Kidney (tissue), 14 donors: Measurements from ENCODE around the gene ZFAND3. TPM values are rescaled to one million over a fixed set of nuclear protein-coding genes. Genes with fewer than 3 reads are reported as not detected.

Experiments used
- DNase-seq, 5 donors: peaks; one replicate each; pipeline ENCODE4 v3.0.0-alpha.2; 2013 to 2020
- FAIRE-seq: peaks from 2 replicates; lab custom pipeline; 2012; peaks lifted over from hg19 to GRCh38; lab: Jason Lieb, UNC
- H3K27ac ChIP-seq, 2 donors: one replicate each; pipeline ENCODE4 v1.7.0; 2013; ENCODE audit warnings: low read depth in 2 of 2, low read length in 2 of 2, inconsistent platforms in 1 of 2
- H3K27me3 ChIP-seq: one replicate; pipeline ENCODE4 v1.7.1; 2013; ENCODE audit warnings: low read length, inconsistent platforms; ENCODE audit not compliant: control insufficient read depth, insufficient read depth
- H3K36me3 ChIP-seq, 3 donors: one replicate each; pipeline versions ENCODE4 v1.7.0 to v1.7.1; 2013; ENCODE audit warnings: low read length in 3 of 3, control low read depth in 1 of 3, inconsistent platforms in 1 of 3; ENCODE audit not compliant: insufficient read depth in 3 of 3, control insufficient read depth in 2 of 3
- H3K4me1 ChIP-seq, 3 donors: one replicate each; pipeline versions ENCODE4 v1.7.0 to v1.7.1; 2013; ENCODE audit warnings: low read length in 3 of 3, inconsistent platforms in 1 of 3, low read depth in 1 of 3; ENCODE audit not compliant: control insufficient read depth in 2 of 3, insufficient read depth in 2 of 3
- H3K4me3 ChIP-seq, 3 donors: one replicate each; pipeline versions ENCODE4 v1.7.0 to v1.8.1; 2013; ENCODE audit warnings: low read length in 3 of 3, control low read depth in 1 of 3, inconsistent platforms in 1 of 3
- H3K9ac ChIP-seq, 3 donors: one replicate each; pipeline versions ENCODE4 v1.7.0 to v1.7.1; 2013; ENCODE audit warnings: low read length in 3 of 3, control low read depth in 1 of 3, inconsistent platforms in 1 of 3
- H3K9me3 ChIP-seq, 3 donors: one replicate each; pipeline versions ENCODE4 v1.7.0 to v1.7.1; 2013; ENCODE audit warnings: low read length in 3 of 3, control low read depth in 1 of 3, inconsistent platforms in 1 of 3; ENCODE audit not compliant: control insufficient read depth in 2 of 3, insufficient read depth in 1 of 3
- intact Hi-C: fragments of 100-400 bp; cut with DNase I; formaldehyde crosslinking; loops from one replicate; pipeline ENCODE4 v1.11.1; 2022
- polyA plus RNA-seq: library from polyadenylated mRNA; stranded (reverse); fragments of 350-450 nt; fragmentation: Illumina TruSeq; extraction: RNeasy Lipid Tissue Mini Kit (QIAGEN cat#74804); gene quantifications from one replicate; pipeline ENCODE4 v1.2.3, GENCODE V29; 2014; ENCODE audit warnings: low read depth, low replicate concordance; ENCODE audit not compliant: insufficient read depth
- total RNA-seq: library from RNA; stranded (reverse); fragmentation: NEBNext Ultra II Directional; extraction: Animal tissue kit (Norgen Biotek cat#: 25700); gene quantifications from one replicate; pipeline ENCODE4 v1.2.1, GENCODE V29; 2021
- TF ChIP-seq, protein P1 (sequence below): IDR thresholded peaks from 3 replicates; pipeline ENCODE4 v1.5.1; 2012; ENCODE audit warnings: mild to moderate bottlenecking, moderate library complexity, borderline replicate concordance; ENCODE audit not compliant: insufficient read depth; ENCODE audit errors: extremely low read depth
- donor health status: control.
- donor health status: control.
- donor health status: control.
- donor health status: control.
- donor health status: control.
- donor health status: DM: yes; HTN: yes; CAD: no.
- donor health status: Normal renal cell carcinoma (clear cell type).

Gene ZFAND3
- total and polyA plus RNA-seq, 2 donors from 2014 or later, result 44.6 to 104 TPM

DNA sequence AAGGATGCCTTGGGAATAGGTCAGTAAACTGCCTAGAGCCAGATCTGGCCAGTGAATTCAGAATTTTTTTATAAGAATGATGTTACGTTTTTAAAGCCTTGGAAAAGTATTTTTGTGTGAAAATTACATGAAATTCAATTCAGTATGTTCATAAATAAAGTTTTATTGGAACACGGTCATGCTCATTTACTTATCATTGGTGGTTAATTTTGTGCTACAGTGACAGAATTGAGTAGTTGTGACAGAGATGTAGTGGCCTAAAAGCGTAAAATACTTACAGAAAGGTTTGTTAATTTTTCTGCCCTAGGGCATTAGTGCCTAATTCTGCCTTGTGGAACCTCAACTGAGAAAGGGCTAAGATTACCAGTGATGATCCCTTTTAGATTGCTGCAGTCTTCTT, 28.2 kb downstream of the ZFAND3 start:
- Histone ChIP-seq H3K27ac (no peak overlapping the region), H3K36me3 (no peaks in the 10 kb centered on the region), H3K4me1 (peaks cover 3 to 25% (median 16%) of the 10 kb centered on the region in 3 donors), H3K9me3 (no peaks in the 10 kb centered on the region), H3K9ac (no peak overlapping the region), H3K4me3 (peak overlapping the region in 1 of 3 donors; percentile 13), H3K27me3 (no peaks in the 10 kb centered on the region)
- FAIRE-seq (no peak), DNase-seq (no peak)
- TF ChIP-seq, protein P1, sequence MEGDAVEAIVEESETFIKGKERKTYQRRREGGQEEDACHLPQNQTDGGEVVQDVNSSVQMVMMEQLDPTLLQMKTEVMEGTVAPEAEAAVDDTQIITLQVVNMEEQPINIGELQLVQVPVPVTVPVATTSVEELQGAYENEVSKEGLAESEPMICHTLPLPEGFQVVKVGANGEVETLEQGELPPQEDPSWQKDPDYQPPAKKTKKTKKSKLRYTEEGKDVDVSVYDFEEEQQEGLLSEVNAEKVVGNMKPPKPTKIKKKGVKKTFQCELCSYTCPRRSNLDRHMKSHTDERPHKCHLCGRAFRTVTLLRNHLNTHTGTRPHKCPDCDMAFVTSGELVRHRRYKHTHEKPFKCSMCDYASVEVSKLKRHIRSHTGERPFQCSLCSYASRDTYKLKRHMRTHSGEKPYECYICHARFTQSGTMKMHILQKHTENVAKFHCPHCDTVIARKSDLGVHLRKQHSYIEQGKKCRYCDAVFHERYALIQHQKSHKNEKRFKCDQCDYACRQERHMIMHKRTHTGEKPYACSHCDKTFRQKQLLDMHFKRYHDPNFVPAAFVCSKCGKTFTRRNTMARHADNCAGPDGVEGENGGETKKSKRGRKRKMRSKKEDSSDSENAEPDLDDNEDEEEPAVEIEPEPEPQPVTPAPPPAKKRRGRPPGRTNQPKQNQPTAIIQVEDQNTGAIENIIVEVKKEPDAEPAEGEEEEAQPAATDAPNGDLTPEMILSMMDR, result no peak
- intact Hi-C loops, result no loop called here

DNA sequence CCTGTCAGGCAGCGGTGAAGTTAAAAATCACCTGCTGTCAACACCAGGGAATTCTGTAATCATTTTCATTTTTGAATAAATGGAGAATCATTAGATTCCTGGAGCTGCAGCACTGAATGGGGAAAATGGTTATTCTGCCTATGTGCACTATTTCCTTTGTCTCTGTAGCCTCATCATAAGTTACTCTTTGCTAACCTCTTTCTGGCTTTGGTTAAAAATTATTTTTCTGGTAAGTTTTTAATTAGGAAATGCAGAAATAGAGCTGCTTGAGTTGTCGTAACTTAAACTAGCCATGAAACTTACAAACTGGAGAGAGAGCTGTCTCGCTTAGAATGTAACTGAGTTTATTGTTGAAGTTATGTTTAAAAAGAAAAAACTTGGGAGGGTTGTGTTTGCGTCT, 28.8 kb downstream of the ZFAND3 start:
- H3K27me3 ChIP-seq, result no peaks in the 10 kb centered on the region
- peak overlapping the region in 1 of 3 donors; percentile 13 for H3K4me3 ChIP-seq
- DNase-seq, result peak in 1 of 5 donors; percentile 34
- no peaks in the 10 kb centered on the region for H3K36me3 ChIP-seq
- H3K27ac ChIP-seq, result no peak overlapping the region
- peak; percentile 80 for FAIRE-seq
- TF ChIP-seq, protein P1, result no peak
- intact Hi-C loops, result no loop called here
- no peaks in the 10 kb centered on the region for H3K9me3 ChIP-seq
- no peak overlapping the region for H3K9ac ChIP-seq
- H3K4me1 ChIP-seq, result peaks cover 3 to 25% (median 16%) of the 10 kb centered on the region in 3 donors

GRCh38 chr6:37850260-37850659, 30.7 kb downstream of the ZFAND3 start:
- Histone ChIP-seq H3K4me1 (peaks cover 3 to 25% (median 13%) of the 10 kb centered on the region in 3 donors), H3K4me3 (no peak overlapping the region), H3K27ac (no peak overlapping the region), H3K9ac (no peak overlapping the region), H3K36me3 (no peaks in the 10 kb centered on the region), H3K27me3 (no peaks in the 10 kb centered on the region), H3K9me3 (no peaks in the 10 kb centered on the region)
- DNase-seq (no peak), FAIRE-seq (no peak)
- TF ChIP-seq, protein P1, result no peak
- intact Hi-C loops, result no loop called here
